Stimulated activated naive CD8-positive, alpha-beta T cell treated with anti-CD3 and anti-CD28 coated beads, Interleukin-15, Interleukin-2, amounts not matched to agents 100 U/mL and 50 U/mL, for 24 hours (primary cell): ENCODE results near the gene FPGS.
A peak's percentile ranks its signal among the peaks of the same experiment; 100 is the strongest.

ENCODE experiments used
- ATAC-seq: fragments of 150-1000 bp; cut with Tn5 transposase; one replicate; pipeline ENCODE4 v1.10.0; 2021
- DNase-seq: peaks from one replicate; pipeline ENCODE4 v3.0.0; 2021

FPGS gene

DNA sequence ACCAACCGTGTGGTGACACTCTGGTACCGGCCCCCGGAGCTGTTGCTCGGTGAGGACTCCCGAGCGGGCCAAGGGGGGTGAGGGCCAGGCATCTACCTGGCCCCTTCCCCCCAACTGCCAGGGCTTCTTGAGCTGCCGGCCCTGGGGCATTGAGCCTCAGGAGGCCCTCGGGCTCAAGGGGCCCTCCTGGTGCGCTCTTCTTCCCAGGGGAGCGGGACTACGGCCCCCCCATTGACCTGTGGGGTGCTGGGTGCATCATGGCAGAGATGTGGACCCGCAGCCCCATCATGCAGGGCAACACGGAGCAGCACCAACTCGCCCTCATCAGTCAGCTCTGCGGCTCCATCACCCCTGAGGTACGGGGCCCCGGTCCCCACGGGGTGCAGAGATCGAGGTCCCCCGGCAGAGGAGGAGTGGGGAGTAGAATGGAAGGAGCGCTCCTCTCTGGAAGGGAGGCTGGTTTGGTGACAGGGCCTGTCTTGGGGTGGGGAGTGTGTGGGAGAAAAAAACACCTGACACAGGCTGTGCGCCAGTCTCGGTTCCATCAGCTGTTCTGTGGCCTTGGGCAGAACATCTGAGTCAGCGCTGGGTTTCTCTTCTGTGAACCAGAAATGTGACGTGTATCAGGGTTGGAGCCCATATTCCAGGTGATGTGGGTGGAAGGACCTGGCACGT is 14.2 kb upstream of the FPGS start:
- peak; percentile 55 for ATAC-seq
- peak; percentile 79 for DNase-seq

DNA sequence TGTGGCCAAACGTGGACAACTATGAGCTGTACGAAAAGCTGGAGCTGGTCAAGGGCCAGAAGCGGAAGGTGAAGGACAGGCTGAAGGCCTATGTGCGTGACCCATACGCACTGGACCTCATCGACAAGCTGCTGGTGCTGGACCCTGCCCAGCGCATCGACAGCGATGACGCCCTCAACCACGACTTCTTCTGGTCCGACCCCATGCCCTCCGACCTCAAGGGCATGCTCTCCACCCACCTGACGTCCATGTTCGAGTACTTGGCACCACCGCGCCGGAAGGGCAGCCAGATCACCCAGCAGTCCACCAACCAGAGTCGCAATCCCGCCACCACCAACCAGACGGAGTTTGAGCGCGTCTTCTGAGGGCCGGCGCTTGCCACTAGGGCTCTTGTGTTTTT is 13.5 kb upstream of the FPGS start:
- ATAC-seq (no peak), DNase-seq (no peak)

DNA sequence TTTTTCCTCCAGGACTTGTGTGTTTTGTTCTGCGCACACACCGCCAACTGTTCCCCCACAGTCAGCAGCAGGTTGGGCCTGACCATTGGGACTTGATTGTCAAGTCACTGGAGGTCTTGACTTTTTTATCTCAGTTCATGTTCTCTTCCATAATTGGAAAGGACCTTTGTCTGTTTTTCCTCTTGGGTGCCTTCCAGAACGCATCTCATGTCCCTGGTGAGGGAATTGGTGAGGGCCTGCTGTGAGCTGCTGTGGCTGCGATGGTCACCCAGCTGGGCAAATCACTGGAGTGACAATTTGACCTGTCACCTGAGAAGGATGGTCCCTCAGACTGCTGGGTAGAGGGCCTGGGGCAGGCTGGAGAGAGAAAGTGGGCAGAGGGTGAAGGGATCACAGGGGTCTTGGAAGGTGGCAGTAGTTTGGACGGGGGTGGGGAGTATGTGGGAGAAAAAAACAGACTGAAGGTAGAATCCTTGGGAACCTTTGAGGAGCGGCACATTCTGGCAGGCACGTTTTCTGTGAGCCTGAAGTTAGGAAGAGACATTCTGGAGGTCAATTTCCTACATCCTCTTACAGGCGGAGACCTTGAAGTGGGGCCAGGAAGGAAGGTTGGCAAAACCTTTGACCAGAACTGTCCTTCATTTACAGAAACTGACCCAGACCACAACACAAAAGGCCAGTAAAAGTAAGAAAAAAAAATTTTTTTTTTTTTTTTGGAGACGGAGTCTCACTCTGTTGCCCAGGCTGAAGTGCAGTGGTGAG is 12.4 kb upstream of the FPGS start:
- ATAC-seq: no peak
- DNase-seq: no peak

DNA sequence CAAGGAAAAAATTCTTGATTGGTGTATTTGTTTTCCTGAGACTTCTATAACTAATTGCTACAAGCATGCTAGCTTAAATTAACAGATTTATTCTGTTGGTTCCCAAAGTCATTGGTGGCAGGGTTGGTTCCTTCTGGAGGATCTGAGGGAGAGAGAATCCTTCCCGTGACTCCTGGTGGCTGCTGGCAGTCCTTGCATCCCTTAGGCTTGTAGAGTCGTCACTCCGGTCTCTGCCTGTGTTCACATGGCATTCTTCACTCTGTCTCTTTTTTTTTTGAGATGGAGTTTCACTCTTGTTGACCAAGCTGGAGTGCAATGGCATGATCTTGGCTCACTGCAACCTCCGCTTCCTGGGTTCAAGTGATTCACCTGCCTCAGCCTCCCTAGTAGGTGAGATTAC is 11.6 kb upstream of the FPGS start:
- ATAC-seq (no peak), DNase-seq (no peak)

DNA sequence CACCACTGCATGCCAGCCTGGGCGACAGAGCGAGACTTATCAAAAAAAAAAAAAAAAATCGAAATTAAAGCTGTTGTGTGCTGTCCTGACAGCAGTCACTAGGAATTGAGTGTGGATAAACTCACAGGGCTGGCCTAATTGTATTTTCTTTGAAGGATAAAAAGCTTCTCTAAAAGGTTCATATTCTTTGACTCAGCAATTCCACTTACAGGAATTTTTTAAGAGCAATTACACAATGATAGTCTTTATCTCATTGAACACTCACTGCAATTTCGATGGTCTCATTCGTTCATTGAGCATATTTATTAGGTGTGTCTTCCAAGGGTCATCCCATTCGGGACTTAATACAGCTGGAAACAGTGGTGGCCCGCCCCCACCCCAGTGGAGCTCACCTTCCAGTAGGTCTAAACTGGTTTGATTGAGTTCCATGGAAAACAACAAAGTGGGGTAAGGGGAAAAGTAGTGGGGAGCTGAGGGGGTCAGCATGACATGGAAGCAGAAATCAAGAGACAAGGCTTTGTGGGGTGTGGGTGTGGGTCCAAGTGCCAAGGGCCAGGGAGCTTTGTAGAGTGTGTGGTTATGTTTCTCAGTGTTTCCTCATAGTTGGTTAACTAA is 10.2 kb upstream of the FPGS start:
- ATAC-seq: no peak
- DNase-seq: no peak

DNA sequence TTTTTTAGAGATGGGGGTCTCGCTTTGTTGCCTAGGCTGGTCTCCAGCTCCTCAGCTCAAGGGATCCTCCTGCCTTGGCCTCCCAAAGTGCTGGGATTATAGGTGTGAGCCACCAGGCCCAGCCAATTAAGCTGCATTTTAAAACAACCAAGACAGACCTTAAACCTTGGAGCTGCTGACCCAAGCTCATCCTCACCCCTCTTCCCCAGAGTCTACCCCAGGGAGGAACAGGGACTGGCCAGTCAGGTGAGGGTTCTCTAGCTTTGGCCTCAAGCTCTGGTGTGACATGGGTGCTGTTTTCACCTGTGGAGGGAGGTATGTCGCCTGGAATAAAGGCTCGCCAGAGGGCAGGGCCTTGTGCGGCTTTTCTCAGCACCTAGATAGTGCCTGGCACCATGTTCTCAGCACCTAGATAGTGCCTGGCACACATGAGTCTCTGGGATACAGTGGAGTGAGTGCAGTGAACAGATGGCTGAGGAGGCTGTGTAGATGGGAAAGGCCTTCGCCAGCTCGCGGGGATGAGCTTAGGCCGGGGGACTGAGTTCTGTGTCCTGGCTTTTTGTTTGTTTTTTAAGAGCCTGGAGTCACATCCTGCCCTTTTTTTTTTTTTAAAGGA is 9.5 kb upstream of the FPGS start:
- ATAC-seq (no peak), DNase-seq (no peak)

DNA sequence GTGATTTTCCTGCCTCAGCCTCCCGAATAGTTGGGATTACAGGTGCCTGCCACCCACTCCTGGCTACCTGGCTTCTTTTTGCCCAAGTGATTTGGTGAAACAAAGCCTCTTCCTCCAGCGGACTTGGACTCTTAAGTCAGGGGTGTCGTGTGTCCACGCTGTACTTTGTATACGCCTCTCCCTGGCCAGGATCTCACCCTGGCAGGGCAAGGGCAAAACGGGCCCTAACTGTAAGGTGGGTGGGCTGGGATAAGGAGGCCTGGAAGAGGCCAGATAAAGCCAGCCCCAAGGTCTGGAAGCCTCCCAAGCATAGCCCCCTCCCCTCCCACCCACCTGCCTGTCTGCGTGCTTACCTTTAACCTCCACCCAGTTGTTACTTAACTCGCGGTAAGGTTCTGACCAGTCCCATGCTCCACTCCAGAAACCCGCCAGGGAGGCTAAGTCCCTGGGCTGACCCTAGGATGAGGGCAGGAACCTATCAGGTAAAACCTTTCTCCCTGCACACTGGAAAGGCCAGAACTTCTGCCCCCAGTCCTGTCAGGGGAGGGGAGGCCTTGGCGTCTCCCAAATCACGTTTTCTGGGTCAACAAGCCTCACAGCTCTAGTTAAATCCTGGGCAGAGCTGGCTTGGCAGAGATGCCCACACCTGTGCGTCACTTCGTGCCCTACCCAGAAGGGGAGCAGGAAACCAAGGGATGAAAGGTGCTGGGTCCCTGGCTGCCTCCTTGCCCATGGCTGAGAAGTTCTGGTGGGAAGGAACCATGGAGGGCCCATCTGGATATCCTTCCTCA is 8.5 kb upstream of the FPGS start:
- ATAC-seq (no peak), DNase-seq (no peak)

DNA sequence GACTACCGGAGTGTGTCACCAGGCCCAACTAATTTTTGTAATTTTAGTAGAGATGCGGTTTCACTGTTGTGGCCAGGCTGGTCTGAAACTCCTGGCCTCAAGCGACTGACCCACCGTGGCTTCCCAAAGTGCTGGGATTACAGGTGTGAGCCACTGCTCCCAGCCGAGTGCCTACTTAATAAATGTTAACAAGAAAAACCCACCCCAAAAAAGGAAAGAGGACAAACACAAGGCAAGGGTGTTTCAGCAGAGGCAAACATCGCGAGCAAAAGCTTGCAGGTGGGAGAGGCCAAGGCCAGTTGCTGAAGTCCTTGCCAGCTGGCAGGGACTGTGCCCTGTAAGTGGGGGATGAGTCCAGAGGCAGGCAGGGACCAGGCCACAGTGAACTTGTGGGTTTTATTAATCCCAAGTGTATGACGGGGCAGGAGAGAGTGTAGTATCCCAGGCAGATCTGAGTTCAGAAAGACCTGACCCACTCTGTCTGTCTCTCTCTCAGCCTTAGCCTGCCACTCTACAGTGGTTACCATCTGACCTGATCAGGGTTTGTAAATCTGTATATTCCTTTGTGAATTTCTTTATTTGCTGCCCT is 6.4 kb upstream of the FPGS start:
- DNase-seq: no peak

DNA sequence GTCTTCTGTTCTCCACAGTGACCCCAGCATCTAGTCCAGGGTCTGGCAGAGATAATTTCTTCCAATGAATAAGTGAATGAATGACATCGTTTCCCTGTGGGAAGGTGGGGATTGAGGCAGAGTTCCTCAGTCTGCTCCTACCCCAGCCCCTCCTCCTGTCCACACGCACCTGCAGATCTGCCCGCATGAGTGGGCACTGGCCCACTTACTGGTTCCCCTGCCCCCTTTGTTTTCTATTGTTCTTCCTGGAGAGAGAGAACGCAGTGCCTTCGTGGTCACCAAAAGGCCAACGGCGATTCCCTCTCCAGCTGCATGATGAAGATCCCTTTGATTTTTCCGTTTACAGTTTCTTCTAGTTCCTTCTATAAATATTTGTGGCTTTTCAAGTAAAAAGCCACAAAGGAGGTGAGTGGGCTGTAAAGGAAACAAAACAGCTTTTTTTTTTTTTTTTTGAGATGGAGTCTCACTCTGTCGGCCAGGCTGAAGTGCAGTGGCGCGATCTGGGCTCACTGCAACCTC is 5.8 kb upstream of the FPGS start:
- ATAC-seq (no peak), DNase-seq (no peak)

More for the DNA sequence above, 6.4 kb upstream of the FPGS start:
- peak; percentile 42 for ATAC-seq

DNA sequence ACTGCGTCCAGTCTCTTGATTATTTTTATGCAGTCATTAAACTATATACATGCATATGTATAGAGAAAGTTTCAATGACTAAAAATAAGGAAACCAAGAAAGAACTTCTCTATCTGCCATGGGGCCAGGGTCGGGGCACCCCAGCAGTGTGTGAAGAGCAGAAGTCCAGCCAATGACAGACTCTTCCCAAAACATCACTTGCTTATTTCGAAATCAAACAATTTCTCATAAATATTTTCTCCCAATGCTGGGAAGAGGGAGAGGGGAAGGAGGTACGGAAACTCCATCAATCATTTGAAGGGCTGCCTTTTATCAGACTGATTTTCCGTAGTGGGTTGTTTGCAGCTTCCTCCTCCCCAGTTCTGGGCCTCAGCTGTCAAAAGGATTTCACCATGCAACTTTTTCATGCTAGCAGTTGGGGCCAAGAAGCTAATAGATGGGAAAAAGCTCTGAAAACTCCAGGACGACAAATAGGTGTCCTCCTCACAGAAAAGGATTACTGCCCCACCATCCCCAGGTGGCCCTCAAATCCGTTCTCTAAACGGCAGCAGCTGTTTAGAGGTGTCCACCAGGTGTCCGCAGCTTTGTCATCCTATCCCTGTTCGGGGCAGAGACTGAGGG is 617 bp upstream of the FPGS start:
- no peak for ATAC-seq
- no peak for DNase-seq

DNA sequence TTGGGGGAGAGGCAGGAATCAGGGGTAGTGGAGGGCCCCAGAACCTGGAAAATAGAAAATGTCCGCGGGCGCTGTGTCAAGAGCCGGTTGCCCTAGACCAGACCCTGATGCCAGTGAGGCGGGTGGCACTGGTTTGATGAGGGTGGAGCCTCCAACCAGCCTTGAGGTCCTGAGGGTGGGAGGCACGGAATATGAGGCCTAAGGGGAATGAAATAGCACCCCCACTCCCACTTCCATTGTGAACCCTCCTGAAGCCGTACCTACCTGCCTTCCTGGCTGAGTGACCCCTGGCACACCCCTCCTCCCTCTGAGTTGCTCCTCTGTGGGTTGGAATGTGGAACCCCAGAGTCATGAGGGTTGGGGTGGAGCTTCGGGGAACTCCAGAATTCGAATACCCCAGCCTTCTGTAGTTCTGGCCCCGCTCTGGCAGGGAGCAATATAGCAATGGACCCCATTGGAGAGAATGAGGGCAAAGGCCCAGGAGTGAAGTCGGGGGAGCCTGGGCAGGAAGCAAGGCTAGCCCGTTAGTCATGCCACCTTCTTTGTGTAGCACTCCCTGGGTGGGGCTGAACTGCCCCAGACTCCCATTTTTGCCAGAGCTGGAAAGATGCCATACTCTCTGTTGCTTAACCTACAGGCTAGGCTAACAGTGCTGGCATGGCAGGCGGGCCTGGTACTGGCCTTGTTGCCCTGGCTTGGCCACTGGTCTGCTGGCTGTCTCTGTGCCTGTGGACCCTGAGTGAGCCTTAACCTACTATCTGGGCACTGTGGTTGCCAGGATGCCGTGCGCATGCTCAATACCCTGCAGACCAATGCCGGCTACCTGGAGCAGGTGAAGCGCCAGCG is 1.0 kb downstream of the FPGS start:
- ATAC-seq (peak; percentile 6), DNase-seq (peak; percentile 37)

DNA sequence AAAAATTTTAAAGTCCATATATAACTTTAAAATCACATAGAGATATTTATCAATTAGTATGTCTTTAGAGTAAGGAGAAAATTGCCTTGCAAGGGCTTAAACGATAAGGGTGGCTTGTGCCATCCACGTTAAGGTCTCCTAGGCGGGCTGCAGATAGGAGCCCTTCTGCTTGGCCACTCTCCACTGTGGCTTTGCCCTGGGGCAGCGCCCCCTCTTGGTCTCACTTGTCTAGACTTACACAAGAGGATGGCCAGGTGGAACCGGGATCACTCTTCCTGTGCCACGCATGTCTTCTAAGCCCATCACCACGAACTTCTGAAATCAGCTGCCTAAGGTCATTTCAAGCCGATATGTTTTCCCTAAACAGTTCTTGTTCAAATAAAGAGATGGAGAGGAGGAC is 2.9 kb downstream of the FPGS start:
- DNase-seq: peak; percentile 67

DNA sequence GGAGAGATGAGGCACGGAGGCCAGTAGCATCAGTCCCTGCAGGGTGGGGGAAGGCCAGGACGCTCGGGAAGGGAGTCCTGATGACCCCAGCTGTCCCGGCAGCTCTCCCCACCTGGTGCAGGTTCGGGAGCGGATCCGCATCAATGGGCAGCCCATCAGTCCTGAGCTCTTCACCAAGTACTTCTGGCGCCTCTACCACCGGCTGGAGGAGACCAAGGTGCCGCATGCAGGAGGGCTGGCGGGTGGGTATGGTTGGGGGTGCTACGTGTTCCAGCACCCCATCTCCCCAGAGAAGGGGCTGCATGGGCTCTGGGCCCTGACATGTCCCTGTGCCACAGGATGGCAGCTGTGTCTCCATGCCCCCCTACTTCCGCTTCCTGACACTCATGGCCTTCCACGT is 4.2 kb downstream of the FPGS start:
- DNase-seq: no peak

More for the DNA sequence above, 2.9 kb downstream of the FPGS start:
- ATAC-seq: no peak

DNA sequence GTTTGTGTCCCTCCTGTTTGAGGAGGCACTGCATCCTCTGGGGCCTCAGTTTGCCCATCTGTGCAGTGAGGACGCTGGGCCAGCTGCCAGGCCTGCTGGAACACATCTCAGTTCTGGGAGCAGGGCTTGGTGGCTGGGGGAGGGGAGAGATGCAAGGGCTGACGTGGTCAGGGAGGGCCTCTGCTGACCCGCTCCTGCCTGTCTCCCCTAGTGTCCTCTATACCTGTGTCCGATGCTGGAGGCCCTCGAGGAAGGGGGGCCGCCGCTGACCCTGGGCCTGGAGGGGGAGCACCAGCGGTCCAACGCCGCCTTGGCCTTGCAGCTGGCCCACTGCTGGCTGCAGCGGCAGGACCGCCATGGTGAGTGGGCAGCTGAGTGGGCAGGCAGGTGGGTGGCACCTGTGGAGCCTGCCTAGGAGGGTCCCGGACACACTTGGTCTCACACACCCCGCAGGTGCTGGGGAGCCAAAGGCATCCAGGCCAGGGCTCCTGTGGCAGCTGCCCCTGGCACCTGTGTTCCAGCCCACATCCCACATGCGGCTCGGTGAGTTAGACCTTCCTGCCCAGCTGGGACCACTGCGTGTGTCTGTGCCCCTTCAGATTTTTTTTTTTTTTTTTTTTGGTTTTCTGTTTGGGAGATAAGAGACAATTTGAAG is 5.8 kb downstream of the FPGS start:
- DNase-seq: no peak
- ATAC-seq: no peak

More for the DNA sequence above, 4.2 kb downstream of the FPGS start:
- no peak for ATAC-seq

DNA sequence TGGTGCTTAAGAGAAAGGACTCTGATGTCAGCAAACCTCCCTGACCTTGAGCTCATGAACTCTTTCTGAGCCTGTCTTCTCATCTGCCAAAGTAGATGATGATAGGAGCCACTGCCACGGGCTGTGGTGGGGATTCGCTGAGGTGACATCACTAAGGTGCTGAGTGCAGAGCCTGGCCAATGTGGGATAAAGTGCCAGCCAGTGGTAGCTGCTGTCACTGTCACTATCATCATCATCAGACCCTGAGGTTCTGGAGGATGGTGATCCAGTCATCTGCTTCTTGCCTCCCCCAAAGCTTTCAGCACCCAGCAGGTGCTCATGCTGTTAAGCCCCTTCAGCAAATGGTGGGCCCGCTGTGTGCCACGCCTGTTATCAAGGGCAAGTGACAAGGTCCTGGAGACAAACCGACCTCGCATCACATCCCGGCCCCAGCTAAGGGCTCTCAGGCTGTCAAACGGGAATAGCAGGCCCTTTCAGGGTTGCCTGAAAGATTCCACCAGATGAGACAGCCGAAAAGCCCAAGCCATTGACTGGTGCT is 6.4 kb downstream of the FPGS start:
- ATAC-seq (peak; percentile 26), DNase-seq (no peak)

DNA sequence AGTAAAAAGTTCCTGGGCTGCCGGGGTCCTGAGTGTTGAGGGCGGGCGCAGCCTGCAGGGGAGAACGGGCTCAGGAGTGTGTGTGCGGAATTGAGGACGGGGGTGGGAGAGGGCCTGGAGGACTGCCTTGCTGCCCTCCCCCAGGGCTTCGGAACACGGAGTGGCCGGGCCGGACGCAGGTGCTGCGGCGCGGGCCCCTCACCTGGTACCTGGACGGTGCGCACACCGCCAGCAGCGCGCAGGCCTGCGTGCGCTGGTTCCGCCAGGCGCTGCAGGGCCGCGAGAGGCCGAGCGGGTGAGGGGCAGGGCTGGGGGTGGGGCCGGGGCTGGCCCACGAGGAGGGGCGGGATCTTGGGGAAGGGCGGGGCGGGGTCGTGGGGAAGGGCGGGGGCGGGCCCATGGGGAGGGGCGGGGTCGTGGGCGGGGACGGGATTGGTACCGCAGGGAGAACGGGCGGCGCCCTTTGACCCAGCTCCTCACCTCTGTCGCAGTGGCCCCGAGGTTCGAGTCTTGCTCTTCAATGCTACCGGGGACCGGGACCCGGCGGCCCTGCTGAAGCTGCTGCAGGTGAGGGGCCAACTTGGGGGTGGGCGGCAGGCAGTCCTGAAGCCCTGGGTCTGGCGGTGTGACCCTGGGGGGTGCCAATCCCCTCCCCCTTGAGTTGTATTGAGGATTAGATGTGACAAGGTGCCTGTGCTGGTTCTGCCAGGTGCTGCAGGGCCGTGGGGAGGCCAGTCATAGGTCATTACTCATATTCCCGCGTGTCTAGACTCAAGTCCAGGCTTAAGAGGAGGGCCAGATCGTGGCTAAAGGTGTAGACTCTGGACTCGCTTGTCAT is 7.1 kb downstream of the FPGS start:
- DNase-seq: no peak
- no peak for ATAC-seq

DNA sequence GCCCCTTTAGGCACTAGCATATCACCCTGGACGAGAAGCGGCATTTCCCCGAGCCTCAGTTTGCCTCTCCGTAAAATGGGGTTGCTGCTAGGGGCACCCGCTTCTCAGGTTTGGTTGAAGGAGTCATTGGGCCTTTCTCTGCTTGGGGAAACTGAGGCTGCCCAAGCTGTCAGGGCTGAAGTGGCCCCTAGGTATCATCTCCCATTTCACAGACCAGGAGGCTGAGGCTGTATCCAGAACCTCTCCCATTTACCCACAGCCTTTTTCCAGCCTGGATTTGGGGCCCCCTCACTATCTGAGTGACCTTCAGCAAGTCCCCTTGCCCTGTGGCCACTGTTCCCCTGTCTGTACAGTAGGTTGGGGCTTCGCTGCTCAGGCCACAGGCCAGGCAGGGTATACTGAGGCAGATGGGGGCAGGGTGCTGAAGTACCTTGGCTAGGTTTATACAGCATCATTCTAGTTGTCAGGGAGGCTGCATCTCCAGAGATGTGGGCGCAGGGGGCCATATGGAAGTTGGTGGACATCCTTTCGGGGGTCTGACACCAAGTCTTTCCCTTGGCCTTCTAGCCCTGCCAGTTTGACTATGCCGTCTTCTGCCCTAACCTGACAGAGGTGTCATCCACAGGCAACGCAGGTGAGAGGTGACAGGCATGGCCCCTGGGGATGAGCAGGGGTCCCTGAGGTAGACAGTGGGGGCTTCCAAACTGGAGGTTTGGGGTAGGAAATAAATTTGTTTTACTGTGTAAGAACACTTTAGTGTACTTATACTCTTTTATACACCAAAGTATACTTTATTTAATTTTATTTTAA is 7.9 kb downstream of the FPGS start:
- DNase-seq: no peak
- no peak for ATAC-seq
